GM12801 (cell line): Measurements from ENCODE around the gene NRF1.

Source experiments
- TF ChIP-seq, protein P1 (sequence below): IDR thresholded peaks from one replicate; pipeline ENCODE4 v1.5.1; 2011; ENCODE audit warnings: control low read depth; ENCODE audit not compliant: insufficient read length; ENCODE audit errors: extremely low read depth

Gene NRF1

DNA sequence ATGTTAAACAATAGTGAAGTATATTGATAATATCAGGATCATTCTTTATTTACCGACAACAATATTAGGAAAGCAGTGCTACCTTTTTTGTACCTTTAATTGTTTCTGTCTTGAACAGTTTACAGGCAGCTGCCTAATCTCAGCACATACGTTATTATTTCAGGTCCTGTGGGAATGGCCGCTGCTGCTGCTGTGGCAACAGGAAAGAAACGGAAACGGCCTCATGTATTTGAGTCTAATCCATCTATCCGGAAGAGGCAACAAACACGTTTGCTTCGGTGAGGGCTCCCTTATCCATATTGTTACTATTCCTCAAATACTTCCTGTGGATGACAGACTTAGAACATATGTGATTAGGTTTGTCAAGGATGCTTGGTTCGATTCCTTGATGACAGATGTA lies 59.7 kb downstream of the NRF1 start:
- TF ChIP-seq, protein P1, sequence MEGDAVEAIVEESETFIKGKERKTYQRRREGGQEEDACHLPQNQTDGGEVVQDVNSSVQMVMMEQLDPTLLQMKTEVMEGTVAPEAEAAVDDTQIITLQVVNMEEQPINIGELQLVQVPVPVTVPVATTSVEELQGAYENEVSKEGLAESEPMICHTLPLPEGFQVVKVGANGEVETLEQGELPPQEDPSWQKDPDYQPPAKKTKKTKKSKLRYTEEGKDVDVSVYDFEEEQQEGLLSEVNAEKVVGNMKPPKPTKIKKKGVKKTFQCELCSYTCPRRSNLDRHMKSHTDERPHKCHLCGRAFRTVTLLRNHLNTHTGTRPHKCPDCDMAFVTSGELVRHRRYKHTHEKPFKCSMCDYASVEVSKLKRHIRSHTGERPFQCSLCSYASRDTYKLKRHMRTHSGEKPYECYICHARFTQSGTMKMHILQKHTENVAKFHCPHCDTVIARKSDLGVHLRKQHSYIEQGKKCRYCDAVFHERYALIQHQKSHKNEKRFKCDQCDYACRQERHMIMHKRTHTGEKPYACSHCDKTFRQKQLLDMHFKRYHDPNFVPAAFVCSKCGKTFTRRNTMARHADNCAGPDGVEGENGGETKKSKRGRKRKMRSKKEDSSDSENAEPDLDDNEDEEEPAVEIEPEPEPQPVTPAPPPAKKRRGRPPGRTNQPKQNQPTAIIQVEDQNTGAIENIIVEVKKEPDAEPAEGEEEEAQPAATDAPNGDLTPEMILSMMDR = no peak

- TF ChIP-seq, protein P1 = no peak
Measured at GRCh38 chr7:129675521-129675920, 64.0 kb downstream of the NRF1 start.

GRCh38 chr7:129676017-129676897 lies 64.7 kb downstream of the NRF1 start:
- TF ChIP-seq, protein P1 = no peak

GRCh38 chr7:129677796-129678195 lies 66.3 kb downstream of the NRF1 start:
- TF ChIP-seq, protein P1 = no peak

GRCh38 chr7:129678606-129679005 lies 67.1 kb downstream of the NRF1 start:
- TF ChIP-seq, protein P1 = no peak

- TF ChIP-seq, protein P1 = no peak
Measured at GRCh38 chr7:129680400-129680799, 68.9 kb downstream of the NRF1 start.

DNA sequence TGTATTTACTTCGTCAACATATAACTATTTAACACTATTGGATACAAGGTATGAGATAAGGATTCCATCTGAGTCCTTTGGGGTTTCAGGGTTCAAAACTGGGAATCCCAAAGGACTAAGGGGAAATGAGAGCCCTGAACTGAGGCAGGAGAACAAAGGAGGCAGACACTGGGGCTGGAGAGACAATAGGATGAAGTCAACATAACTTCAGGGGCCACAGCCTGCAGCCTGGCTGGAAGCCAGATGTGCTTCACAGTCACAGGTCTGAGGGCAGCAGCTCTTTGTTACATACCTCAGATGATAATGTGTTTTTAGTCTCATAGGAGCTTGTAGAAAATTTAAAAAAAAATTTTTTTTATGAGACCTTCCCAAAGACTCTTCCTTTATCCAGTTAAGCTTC lies 73.3 kb downstream of the NRF1 start:
- TF ChIP-seq, protein P1 = no peak
